Measurements from ENCODE around the gene SDC3. TPM values are rescaled to one million over a fixed set of nuclear protein-coding genes. Genes with fewer than 3 reads are reported as not detected.

Gene SDC3
- total RNA-seq, 1 donor from 2014 or later: 15.5 TPM

Small RNA genes within 50 kb of the gene (small RNA-seq; reads per million reads assigned to genes)
- not detected for gene RN7SKP91 (ENCODE audit: low replicate concordance)
- gene RN7SL371P (ENCODE audit: low replicate concordance): not detected

Other genes starting within 250 kb of the SDC3 start
- 1.4 TPM for gene MATN1, start 185.2 kb downstream of the SDC3 start, total RNA-seq
- gene LAPTM5, start 151.0 kb downstream of the SDC3 start, total RNA-seq: 16.8 TPM
- gene PUM1, start 157.0 kb upstream of the SDC3 start, total RNA-seq: 81.8 TPM